Adrenal gland (tissue), 12 donors: ENCODE results near the gene RRAGB. TPM values are rescaled to one million over a fixed set of nuclear protein-coding genes. Genes with fewer than 3 reads are reported as not detected.

Source experiments
- DNase-seq, 7 donors: peaks; one replicate each; pipeline ENCODE4 v3.0.0-alpha.2; 2019 to 2020
- H3K27ac ChIP-seq, 5 donors: fragments of 200-600 bp; sonication (generic) in 4 of 5; 1 replicate in 3 of 5; 2 replicates in 2 of 5; pipeline versions ENCODE4 v1.5.1 to v1.8.0; 2016 to 2020; ENCODE audit warnings: mild to moderate bottlenecking in 1 of 5
- H3K27me3 ChIP-seq: fragments of 200-600 bp; 2 replicates; pipeline ENCODE4 v1.8.0; 2021
- H3K36me3 ChIP-seq, 2 donors: fragments of 200-600 bp; replicated peaks in 1 of 2; 1 replicate in 1 of 2; 2 replicates in 1 of 2; pipeline versions ENCODE4 v1.5.1 to v1.8.0; 2018 to 2022
- H3K4me1 ChIP-seq, 2 donors: fragments of 200-600 bp; replicated peaks in 1 of 2; 1 replicate in 1 of 2; 2 replicates in 1 of 2; pipeline versions ENCODE4 v1.5.1 to v1.8.0; 2018 to 2021
- H3K4me3 ChIP-seq, 4 donors: fragments of 200-600 bp; sonication (generic) in 3 of 4; one replicate each; pipeline ENCODE4 v1.5.1; 2016 to 2018
- H3K9me3 ChIP-seq, 3 donors: fragments of 200-600 bp; sonication (generic) in 1 of 3; replicated peaks in 1 of 3; 1 replicate in 2 of 3; 2 replicates in 1 of 3; pipeline versions ENCODE4 v1.5.1 to v1.8.0; 2016 to 2021
- POLR2A ChIP-seq, 2 donors: fragments of 450-650 bp; IDR thresholded peaks; one replicate each; pipeline ENCODE4 v1.6.1; 2017; ENCODE audit warnings: antibody characterized with exemption in 2 of 2, mild to moderate bottlenecking in 2 of 2, moderate library complexity in 1 of 2
- WGBS, 4 donors: extraction: QIAGEN DNeasy Blood & Tissue Kit in 2 of 4; methylation state at CpG; one replicate each; pipeline versions ENCODE4 v1.1.5 to v1.1.7; 2013 to 2017; 5-methylcytosine and 5-hydroxymethylcytosine counted together
- intact Hi-C, 2 donors: fragments of 100-400 bp; cut with DNase I; formaldehyde crosslinking; loops; one replicate each; pipeline versions ENCODE4 v1.14.1 to v1.15.0; 2022 to 2023
- polyA plus RNA-seq, 3 donors: library from polyadenylated mRNA; stranded (reverse); fragments of 200-250 nt in 2 of 3; fragments of 350-450 nt in 1 of 3; fragmentation: Illumina TruSeq in 1 of 3; extraction: RNeasy Lipid Tissue Mini Kit (QIAGEN cat#74804) in 1 of 3; gene quantifications; one replicate each; pipeline ENCODE4 v1.2.3, GENCODE V29; 2013 to 2014
- total RNA-seq, 9 donors: library from RNA; depleted of rRNA in 4 of 9; stranded (reverse); fragments of >200 nt in 4 of 9; fragments of 120-200 nt in 1 of 9; fragmentation: NEBNext Ultra II Directional in 1 of 9; extraction: Animal tissue kit (Norgen Biotek cat#: 25700) in 1 of 9; gene quantifications; one replicate each; pipeline versions ENCODE4 v1.1.0 to v1.2.4, GENCODE V29; 2013 to 2023
- TF ChIP-seq, protein P1 (sequence below), 6 experiments: fragments of 450-650 bp in 4 of 6; fragments of 200-600 bp in 2 of 6; sonication (generic) in 1 of 6; IDR thresholded peaks; 1 replicate in 5 of 6; 2 replicates in 1 of 6; pipeline versions ENCODE4 v1.5.1 to v1.8.0; 2016 to 2021; ENCODE audit warnings: antibody characterized with exemption in 6 of 6, mild to moderate bottlenecking in 2 of 6, moderate library complexity in 1 of 6
- donor health status: healthy with polysubstance abuse.
- donor health status: Bipolar disorder and iron deficiency.
- donor health status: DM: yes; HTN: yes; CAD: no.
- donor health status: DM: no; HTN: no; CAD: no.
- donor health status: DM: no; HTN: no; CAD: no.
- donor health status: DM: yes; HTN: yes; CAD: no.

RRAGB gene
- total and polyA plus RNA-seq, 12 donors, result 12.6 to 215 (median 23.0) TPM

DNA sequence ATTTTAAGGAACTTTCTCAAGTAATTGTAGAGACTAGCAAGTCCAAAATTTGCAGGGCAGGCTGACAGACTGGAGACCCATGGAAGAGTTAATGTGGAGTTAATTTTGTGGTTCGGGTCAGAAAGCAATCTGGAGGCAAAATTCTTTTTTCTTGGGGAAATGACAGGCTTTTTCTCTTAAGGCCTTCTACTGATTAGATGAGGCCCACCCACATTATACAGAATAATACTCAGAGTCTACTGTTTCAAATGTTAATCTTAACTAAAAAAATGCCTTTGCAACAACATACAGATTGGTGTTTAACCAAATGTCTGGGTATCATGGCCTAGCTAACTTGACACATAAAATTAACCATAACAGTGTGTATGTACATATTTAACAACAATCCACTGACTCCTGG is 32.7 kb downstream of the RRAGB start:
- Histone ChIP-seq H3K4me1 (no peaks in the 10 kb centered on the region), H3K9me3 (no peaks in the 10 kb centered on the region), H3K27ac (no peak overlapping the region), H3K27me3 (no peaks in the 10 kb centered on the region), H3K36me3 (peaks cover 0 to 4% of the 10 kb centered on the region in 2 donors), H3K4me3 (no peak overlapping the region)
- intact Hi-C loops, result no loop called here
- TF ChIP-seq, protein P1, sequence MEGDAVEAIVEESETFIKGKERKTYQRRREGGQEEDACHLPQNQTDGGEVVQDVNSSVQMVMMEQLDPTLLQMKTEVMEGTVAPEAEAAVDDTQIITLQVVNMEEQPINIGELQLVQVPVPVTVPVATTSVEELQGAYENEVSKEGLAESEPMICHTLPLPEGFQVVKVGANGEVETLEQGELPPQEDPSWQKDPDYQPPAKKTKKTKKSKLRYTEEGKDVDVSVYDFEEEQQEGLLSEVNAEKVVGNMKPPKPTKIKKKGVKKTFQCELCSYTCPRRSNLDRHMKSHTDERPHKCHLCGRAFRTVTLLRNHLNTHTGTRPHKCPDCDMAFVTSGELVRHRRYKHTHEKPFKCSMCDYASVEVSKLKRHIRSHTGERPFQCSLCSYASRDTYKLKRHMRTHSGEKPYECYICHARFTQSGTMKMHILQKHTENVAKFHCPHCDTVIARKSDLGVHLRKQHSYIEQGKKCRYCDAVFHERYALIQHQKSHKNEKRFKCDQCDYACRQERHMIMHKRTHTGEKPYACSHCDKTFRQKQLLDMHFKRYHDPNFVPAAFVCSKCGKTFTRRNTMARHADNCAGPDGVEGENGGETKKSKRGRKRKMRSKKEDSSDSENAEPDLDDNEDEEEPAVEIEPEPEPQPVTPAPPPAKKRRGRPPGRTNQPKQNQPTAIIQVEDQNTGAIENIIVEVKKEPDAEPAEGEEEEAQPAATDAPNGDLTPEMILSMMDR (IDR thresholded peaks at IDR 0.05), result no peak
- TF ChIP-seq POLR2A (IDR thresholded peaks at IDR 0.05), result no peak
- DNase-seq, result no peak
- 57 to 100% (median 84%) methylated on average over 1 of the region's 1 CpG for WGBS, 4 donors

DNA sequence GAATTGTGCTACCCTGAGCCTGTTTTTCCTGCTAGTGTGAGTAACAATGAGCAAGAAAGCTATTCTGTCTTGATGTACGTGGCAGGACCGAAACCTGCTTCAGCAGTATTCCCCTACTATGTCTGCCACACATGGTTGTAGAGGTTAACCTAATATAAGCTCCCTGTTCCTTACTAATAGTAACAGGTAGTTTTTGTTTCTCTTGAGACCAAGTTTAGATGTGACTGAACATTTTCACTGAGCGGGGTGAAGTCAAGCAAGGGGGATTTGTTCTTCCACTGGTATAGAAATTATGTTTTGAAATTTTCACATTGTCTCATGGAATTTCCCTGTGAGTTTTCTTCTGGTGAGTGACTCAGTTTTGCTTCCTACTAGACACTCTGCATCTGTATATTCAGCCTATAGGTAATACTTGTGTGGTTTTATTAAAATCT is 37.3 kb downstream of the RRAGB start:
- no peak for DNase-seq
- no peaks in the 10 kb centered on the region for H3K9me3 ChIP-seq
- H3K36me3 ChIP-seq, result peaks cover 0 to 4% of the 10 kb centered on the region in 2 donors
- H3K4me3 ChIP-seq, result no peak overlapping the region
- no peaks in the 10 kb centered on the region for H3K27me3 ChIP-seq
- H3K4me1 ChIP-seq, result no peaks in the 10 kb centered on the region
- no peak for TF ChIP-seq POLR2A (IDR thresholded peaks at IDR 0.05)
- TF ChIP-seq, protein P1 (IDR thresholded peaks at IDR 0.05), result no peak
- H3K27ac ChIP-seq, result no peak overlapping the region
- WGBS, 4 donors, result 73 to 100% (median 93%) methylated on average over 3 of the region's 3 CpGs
- intact Hi-C loops, result no loop called here

DNA sequence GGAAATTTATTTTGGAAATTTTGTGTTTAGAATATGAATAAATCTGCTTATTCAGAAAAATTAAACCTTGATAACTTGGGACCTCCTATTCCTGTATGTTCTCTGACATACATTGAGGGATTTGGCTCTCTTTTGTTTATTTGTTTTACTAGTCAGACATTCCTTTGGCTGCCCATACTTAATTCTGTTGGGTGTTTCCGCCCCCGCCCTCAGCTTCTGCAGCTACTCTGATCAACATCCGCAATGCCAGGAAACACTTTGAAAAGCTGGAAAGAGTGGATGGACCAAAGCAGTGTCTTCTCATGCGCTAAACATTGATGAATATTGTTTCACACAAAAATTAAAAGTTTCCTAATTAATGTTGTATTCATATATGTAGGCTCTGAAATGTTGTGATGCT is 40.5 kb downstream of the RRAGB start:
- Histone ChIP-seq H3K36me3 (peaks cover 0 to 4% of the 10 kb centered on the region in 2 donors), H3K27ac (no peak overlapping the region), H3K27me3 (no peaks in the 10 kb centered on the region), H3K9me3 (no peaks in the 10 kb centered on the region), H3K4me1 (no peaks in the 10 kb centered on the region), H3K4me3 (no peak overlapping the region)
- TF ChIP-seq, protein P1 (IDR thresholded peaks at IDR 0.05), result no peak
- no peak for TF ChIP-seq POLR2A (IDR thresholded peaks at IDR 0.05)
- 87 to 95% (median 90%) methylated on average over 4 of the region's 4 CpGs for WGBS, 4 donors
- intact Hi-C loops, result no loop called here
- no peak for DNase-seq

DNA sequence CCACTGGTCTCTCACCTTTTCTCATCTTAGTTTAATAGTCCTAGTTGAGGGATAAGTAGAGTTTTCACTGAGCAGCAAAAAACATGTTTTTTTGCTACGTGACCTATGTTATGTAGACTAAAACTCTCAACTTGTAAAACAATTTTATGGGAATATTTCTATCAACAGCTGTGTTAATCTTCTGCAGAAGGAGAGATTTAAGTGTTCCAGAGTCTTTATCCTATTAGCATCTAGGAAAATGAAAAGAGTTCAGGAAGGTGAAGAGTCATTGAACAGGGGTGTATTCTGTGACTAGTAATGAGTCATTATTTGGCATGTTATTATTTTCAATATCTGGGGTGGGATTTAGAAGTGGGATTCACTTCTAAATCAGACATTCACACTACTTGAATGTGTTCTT is 41.9 kb downstream of the RRAGB start:
- TF ChIP-seq, protein P1 (IDR thresholded peaks at IDR 0.05), result no peak
- no peak for TF ChIP-seq POLR2A (IDR thresholded peaks at IDR 0.05)
- no peaks in the 10 kb centered on the region for H3K4me1 ChIP-seq
- WGBS, 4 donors, result 83 to 100% (median 91%) methylated on average over 1 of the region's 1 CpG
- no peaks in the 10 kb centered on the region for H3K27me3 ChIP-seq
- no peak overlapping the region for H3K27ac ChIP-seq
- intact Hi-C loops, result no loop called here
- no peaks in the 10 kb centered on the region for H3K36me3 ChIP-seq
- no peaks in the 10 kb centered on the region for H3K9me3 ChIP-seq
- DNase-seq, result no peak
- no peak overlapping the region for H3K4me3 ChIP-seq
